ENCODE measurements around the gene PIGO. TPM values are rescaled to one million over a fixed set of nuclear protein-coding genes. Genes with fewer than 3 reads are reported as not detected.

Gene PIGO
- total and polyA plus RNA-seq, 9 of the 15 experiments (the other 6 are each of a cell fraction or from before 2014, with no cell fraction given), result 5.4 to 13.7 (median 9.7) TPM

DNA sequence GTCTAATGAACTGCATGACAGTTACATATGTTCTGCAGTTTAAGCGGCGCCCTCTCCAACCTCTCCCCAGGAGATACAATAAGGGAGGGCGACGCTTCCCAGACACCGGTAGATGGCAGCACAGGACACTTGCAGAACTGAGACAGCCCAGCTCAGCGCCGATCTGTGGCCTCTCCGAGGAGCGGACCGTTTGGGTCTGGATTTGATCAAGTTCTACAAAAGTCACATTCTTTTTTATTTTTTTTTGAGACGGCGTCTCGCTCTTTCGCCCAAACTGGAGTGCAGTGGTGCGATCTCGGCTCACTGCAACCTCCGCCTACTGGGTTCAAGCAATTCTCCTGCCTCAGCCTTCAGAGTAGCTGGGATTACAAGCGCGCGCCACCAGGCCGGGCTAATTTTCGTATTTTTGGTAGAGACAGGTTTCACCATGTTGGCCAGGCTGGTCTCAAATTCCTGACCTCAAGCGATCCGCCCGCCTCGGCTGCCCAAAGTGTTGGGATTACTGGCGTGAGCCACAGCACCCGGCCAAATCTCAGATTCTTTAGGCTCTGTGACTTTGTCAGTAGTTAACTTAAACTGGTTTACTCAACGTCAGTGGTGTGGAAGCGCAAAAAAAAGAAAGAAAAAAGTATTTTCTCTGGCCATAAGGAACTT lies 20.6 kb upstream of the PIGO start (continued):
- TF ChIP-seq RAD21 (CRISPR knock-in tag; conservative IDR thresholded peaks at IDR 0.05 in 1 of 2, IDR thresholded peaks at IDR 0.05 in 1 of 2), result peak; percentile 74 to 86
- no peak for TF ChIP-seq LARP7 (IDR thresholded peaks at IDR 0.05)
- TF ChIP-seq U2AF2 (optimal IDR thresholded peaks at IDR 0.05; ENCODE audit: low read depth, low read length), result no peak
- no peak for TF ChIP-seq GABPB1 (CRISPR knock-in tag; IDR thresholded peaks at IDR 0.05)
- TF ChIP-seq CTCF (IDR thresholded peaks at IDR 0.05 in 2 of 3, conservative IDR thresholded peaks at IDR 0.05 in 1 of 3; ENCODE audit: insufficient read depth in 2 of 3, low read depth in 1 of 3, low read length in 3 of 3), result peak; percentile 89 to 97 (median 94)
- no peak for TF ChIP-seq KDM5B (IDR thresholded peaks at IDR 0.05; ENCODE audit: insufficient replicate concordance, low read depth, low read length)
- peak; percentile 46; the same call in 1 of the 2 replicates for TF ChIP-seq CREM (IDR thresholded peaks at IDR 0.05; ENCODE audit: low read depth)
- no peak for TF ChIP-seq RBM17 (IDR thresholded peaks at IDR 0.05; ENCODE audit: borderline replicate concordance, low read depth, low read length)

All from K562 (cell line).